Measurements from ENCODE around the gene ROGDI.

ROGDI gene

GRCh38 chr16:4766875-4767628 lies 35.4 kb downstream of the ROGDI start, which contains the start of gene ZNF500:
TSS of gene ZNF500 (minus strand) at chr16:4767162. CDS start at chr16:4765978, 1,184 bp downstream.
- peak; percentile 96 for DNase-seq (ENCODE audit: low spot score)

DNA sequence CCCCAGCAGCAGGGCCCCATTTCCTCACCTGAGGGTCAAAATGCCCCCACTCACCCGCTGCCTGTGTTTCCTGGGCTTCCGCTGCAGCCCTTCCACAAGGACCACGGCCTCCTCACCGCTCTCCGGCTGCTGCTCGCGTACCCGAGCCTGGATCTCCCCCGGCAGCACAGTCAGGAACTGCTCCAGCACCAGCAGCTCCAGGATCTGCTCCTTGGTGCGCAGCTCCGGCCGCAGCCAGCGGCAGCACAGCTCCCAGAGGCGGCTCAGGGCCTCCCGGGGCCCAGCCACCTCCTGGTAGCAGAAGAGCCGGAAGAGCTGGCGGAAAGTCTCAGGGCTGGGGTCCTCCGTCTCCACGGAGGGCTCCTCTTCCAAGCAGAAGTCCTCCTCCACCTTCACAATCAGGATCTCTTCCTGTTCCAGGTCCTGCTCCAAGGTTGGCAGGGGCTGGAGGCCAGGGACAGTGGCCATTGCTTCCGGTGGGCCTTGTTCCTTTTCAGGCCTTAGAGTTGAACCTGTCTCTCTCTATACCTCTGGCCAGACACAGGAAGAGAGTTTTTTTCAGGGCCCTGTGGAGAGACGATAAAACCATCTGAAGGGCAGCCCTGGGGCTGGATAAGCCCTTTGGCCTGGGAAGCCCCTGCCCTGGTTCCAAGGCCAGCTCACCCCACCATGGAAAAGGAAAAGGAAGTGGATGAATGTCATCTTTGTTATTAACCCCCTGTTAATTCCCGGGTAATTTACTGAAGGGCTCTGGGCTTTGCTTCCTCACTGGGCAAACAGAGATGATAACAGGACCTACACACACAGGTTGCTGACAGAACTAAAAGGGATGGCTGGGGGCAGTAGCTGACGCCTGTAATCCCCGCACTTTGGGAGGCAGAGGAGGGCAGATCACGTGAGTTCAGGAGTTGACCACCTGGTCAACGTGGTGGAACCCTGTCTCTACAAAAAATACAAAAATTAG lies 36.6 kb downstream of the ROGDI start:
- no peak for DNase-seq (ENCODE audit: low spot score)

GRCh38 chr16:4763791-4764190 lies 38.6 kb downstream of the ROGDI start:
- DNase-seq (ENCODE audit: low spot score) = peak; percentile 4

GRCh38 chr16:4762205-4762604 lies 40.2 kb downstream of the ROGDI start:
- no peak for DNase-seq (ENCODE audit: low spot score)

- DNase-seq (ENCODE audit: low spot score) = peak; percentile 9
Measured at GRCh38 chr16:4760221-4760910, 42.1 kb downstream of the ROGDI start.

DNA sequence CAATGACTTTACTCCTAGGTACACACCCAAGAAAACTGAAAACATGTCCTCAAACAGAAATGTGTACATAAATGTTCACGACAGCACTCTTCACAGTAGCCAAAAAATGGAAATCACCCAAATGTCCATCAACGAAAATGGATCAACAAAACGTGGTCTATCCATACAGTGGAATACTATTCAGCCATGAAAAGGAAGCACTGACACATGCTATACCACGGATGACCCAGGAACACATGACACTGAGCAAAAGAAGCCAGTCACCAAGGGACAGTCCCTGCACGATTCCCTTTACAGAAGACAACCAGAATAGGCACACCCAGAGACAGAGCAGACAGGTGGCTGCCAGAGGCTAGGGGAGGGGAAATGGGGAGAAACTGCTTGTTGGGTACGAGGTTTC lies 46.7 kb downstream of the ROGDI start:
- DNase-seq (ENCODE audit: low spot score) = peak; percentile 3

DNA sequence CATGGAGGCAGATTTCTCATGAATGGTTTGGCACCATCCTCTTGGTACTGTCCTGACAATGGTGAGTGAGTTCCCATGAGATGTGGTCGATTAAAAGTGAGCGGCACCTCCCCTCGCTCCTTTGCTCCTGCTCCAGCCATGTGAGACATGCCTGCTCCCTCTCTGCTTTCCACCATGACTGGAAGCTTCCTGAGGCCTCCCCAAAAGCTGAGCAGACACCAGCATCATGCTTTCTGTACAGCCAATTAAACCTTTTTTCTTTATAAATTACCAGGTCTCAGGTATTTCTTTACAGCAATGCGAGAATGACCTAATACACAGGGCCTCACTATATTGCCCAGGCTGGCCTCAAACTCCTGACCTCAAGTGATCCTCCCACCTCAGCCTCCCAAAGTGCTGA lies 47.6 kb downstream of the ROGDI start:
- DNase-seq (ENCODE audit: low spot score) = no peak

DNA sequence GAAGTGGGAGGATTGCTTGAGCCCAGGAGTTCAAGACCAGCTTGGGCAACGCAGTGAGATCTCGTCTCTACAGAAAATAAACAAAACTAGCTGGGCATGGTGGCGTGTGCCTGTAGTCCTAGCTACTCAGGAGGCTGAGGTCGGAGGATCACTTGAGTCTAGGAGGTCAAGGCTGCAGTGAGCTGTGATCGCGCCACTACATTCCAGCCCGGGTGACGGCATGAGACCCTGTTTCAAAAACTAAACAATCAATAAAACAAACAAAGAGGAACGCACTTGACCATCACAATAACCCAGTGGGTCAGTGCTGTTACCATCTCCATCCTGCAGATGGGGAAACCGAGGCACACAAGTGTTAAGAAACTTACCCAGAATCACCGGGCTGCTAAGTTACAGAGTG lies 49.2 kb downstream of the ROGDI start:
- no peak for DNase-seq (ENCODE audit: low spot score)

- DNase-seq (ENCODE audit: low spot score) = peak; percentile 12
Measured at GRCh38 chr16:4752351-4753100, 49.9 kb downstream of the ROGDI start.

DNA sequence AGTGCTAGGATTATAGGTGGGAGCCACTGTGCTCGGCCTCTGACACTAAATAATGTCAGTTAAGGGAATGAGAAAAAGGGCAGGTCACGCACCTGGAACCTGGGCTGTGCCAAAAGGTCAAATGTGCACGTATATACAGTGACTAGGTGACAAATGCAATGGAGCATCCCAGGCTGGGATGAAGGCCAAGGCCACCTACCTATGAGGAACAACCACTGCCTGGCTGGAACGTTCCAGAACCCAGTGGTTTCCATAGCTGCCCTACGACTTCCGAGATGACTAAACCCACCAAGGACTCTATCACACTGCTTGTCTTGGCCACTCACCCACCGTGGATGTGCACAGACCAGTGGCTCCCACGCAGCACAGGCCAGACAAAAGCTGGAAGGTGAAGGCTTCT lies 51.5 kb downstream of the ROGDI start:
- peak; percentile 2 for DNase-seq (ENCODE audit: low spot score)

GRCh38 chr16:4749700-4750257 lies 52.7 kb downstream of the ROGDI start:
- peak; percentile 9 for DNase-seq (ENCODE audit: low spot score)

GRCh38 chr16:4748682-4749411 lies 53.6 kb downstream of the ROGDI start:
- peak; percentile 15 for DNase-seq (ENCODE audit: low spot score)

- peak; percentile 3 for DNase-seq (ENCODE audit: low spot score)
Measured at GRCh38 chr16:4747906-4748681, 54.3 kb downstream of the ROGDI start.

- DNase-seq (ENCODE audit: low spot score) = peak; percentile 50
Measured at GRCh38 chr16:4746991-4747574, 55.4 kb downstream of the ROGDI start.

All from D341Med (cell line).